Mammary epithelial cell (primary cell): ENCODE results near the gene USP48.

Experiments
- EZH2 ChIP-seq: IDR thresholded peaks from 2 replicates; pipeline ENCODE4 v1.6.1; 2012; ENCODE audit warnings: low read length, inconsistent platforms, borderline replicate concordance
- TF ChIP-seq, protein P1 (sequence below), 2 donors: IDR thresholded peaks in 1 of 2; conservative IDR thresholded peaks in 1 of 2; 2 replicates each; pipeline ENCODE4 v1.5.1; 2011 to 2012; ENCODE audit warnings: inconsistent platforms in 2 of 2, low read length in 2 of 2, mild to moderate bottlenecking in 2 of 2, control low read depth in 1 of 2, low read depth in 1 of 2; ENCODE audit not compliant: insufficient read depth in 1 of 2; ENCODE audit errors: extremely low read depth in 1 of 2

DNA sequence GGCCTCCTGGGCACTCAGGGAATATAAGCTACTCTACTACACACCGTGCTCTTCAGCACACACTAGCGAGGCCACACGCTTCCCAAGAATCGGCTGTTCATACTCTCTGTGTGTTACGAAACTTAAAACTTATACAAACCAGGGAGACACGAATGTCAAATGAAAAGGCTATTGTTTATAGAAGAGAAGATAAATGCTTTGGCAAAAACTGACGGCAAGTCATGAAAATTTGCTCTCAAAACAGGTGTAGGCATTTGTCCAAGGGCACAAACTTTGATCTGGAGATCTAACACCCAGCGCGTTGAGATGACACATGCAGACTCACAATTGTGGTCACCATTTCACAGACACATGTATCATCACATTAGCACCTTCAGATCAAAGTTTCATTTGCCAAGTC, 46.1 kb downstream of the USP48 start:
- TF ChIP-seq, protein P1, sequence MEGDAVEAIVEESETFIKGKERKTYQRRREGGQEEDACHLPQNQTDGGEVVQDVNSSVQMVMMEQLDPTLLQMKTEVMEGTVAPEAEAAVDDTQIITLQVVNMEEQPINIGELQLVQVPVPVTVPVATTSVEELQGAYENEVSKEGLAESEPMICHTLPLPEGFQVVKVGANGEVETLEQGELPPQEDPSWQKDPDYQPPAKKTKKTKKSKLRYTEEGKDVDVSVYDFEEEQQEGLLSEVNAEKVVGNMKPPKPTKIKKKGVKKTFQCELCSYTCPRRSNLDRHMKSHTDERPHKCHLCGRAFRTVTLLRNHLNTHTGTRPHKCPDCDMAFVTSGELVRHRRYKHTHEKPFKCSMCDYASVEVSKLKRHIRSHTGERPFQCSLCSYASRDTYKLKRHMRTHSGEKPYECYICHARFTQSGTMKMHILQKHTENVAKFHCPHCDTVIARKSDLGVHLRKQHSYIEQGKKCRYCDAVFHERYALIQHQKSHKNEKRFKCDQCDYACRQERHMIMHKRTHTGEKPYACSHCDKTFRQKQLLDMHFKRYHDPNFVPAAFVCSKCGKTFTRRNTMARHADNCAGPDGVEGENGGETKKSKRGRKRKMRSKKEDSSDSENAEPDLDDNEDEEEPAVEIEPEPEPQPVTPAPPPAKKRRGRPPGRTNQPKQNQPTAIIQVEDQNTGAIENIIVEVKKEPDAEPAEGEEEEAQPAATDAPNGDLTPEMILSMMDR (conservative IDR thresholded peaks at IDR 0.05 in 1 of 2, IDR thresholded peaks at IDR 0.05 in 1 of 2; ENCODE audit: extremely low read depth in 1 of 2, insufficient read depth in 1 of 2, low read depth in 1 of 2, low read length in 2 of 2) = no peak
- TF ChIP-seq EZH2 = no peak
